WERI-Rb-1 (cell line): ENCODE data around the gene SPATA4.

Experiments
- DNase-seq: peaks from one replicate; pipeline ENCODE4 v3.0.0-alpha.2; 2020
- H3K27ac ChIP-seq: fragments of 250-450 bp; sonication (Bioruptor Pico); 2 replicates; pipeline ENCODE4 v1.5.1; 2020; ENCODE audit warnings: mild to moderate bottlenecking, moderate library complexity
- H3K27me3 ChIP-seq: fragments of 250-450 bp; sonication (Bioruptor Pico); 2 replicates; pipeline ENCODE4 v1.5.1; 2021; ENCODE audit warnings: mild to moderate bottlenecking, low read depth, moderate library complexity; ENCODE audit not compliant: insufficient read depth, severe bottlenecking
- H3K36me3 ChIP-seq: fragments of 250-450 bp; sonication (Bioruptor Pico); 2 replicates; pipeline ENCODE4 v1.5.1; 2020; ENCODE audit warnings: mild to moderate bottlenecking, moderate library complexity
- H3K4me3 ChIP-seq: 2 replicates; pipeline ENCODE4 v1.5.1; 2011; ENCODE audit warnings: low read depth, mild to moderate bottlenecking, control low read depth, low read length
- H3K9me3 ChIP-seq: fragments of 250-450 bp; sonication (Bioruptor Pico); 2 replicates; pipeline ENCODE4 v1.5.1; 2021; ENCODE audit warnings: mild to moderate bottlenecking, moderate library complexity; ENCODE audit not compliant: severe bottlenecking
- CTCF ChIP-seq: IDR thresholded peaks from 2 replicates; pipeline ENCODE4 v1.5.1; 2011; ENCODE audit warnings: low read depth, mild to moderate bottlenecking, control low read depth, inconsistent platforms, low read length

Gene SPATA4

GRCh38 chr4:176205299-176205698 lies 9.9 kb upstream of the SPATA4 start:
- no peak overlapping the region for H3K27ac ChIP-seq
- H3K4me3 ChIP-seq = no peak overlapping the region
- TF ChIP-seq CTCF = no peak
- H3K36me3 ChIP-seq = no peaks in the 10 kb centered on the region
- DNase-seq = no peak
- no peaks in the 10 kb centered on the region for H3K27me3 ChIP-seq
- H3K9me3 ChIP-seq = no peaks in the 10 kb centered on the region

GRCh38 chr4:176198316-176198903 lies 3.0 kb upstream of the SPATA4 start:
- Histone ChIP-seq H3K27me3 (no peaks in the 10 kb centered on the region), H3K9me3 (no peaks in the 10 kb centered on the region), H3K27ac (no peak overlapping the region), H3K4me3 (no peak overlapping the region), H3K36me3 (no peaks in the 10 kb centered on the region)
- no peak for TF ChIP-seq CTCF
- DNase-seq = no peak

GRCh38 chr4:176193938-176194337 lies 1.4 kb downstream of the SPATA4 start:
- TF ChIP-seq CTCF = no peak
- H3K9me3 ChIP-seq = no peaks in the 10 kb centered on the region
- no peaks in the 10 kb centered on the region for H3K36me3 ChIP-seq
- DNase-seq = no peak
- H3K4me3 ChIP-seq = no peak overlapping the region
- no peak overlapping the region for H3K27ac ChIP-seq
- no peaks in the 10 kb centered on the region for H3K27me3 ChIP-seq

GRCh38 chr4:176193126-176193525 lies 2.3 kb downstream of the SPATA4 start:
- Histone ChIP-seq H3K27ac (no peak overlapping the region), H3K36me3 (no peaks in the 10 kb centered on the region), H3K4me3 (no peak overlapping the region), H3K9me3 (no peaks in the 10 kb centered on the region), H3K27me3 (no peaks in the 10 kb centered on the region)
- no peak for TF ChIP-seq CTCF
- no peak for DNase-seq

- Histone ChIP-seq H3K4me3 (no peak overlapping the region), H3K27me3 (no peaks in the 10 kb centered on the region), H3K36me3 (no peaks in the 10 kb centered on the region), H3K9me3 (no peaks in the 10 kb centered on the region), H3K27ac (no peak overlapping the region)
- TF ChIP-seq CTCF = 0 out of 2 replicates have a peak, but pooled peaks have one; percentile 7
- no peak for DNase-seq
Observed at GRCh38 chr4:176191974-176192373, 3.4 kb downstream of the SPATA4 start.
